ELF-1 (cell line): ENCODE results near the gene CCDC170.

Experiments used
- DNase-seq: peaks from one replicate; pipeline ENCODE4 v3.0.0-alpha.2; 2016; ENCODE audit warnings: low read depth, low spot score

Gene CCDC170

DNA sequence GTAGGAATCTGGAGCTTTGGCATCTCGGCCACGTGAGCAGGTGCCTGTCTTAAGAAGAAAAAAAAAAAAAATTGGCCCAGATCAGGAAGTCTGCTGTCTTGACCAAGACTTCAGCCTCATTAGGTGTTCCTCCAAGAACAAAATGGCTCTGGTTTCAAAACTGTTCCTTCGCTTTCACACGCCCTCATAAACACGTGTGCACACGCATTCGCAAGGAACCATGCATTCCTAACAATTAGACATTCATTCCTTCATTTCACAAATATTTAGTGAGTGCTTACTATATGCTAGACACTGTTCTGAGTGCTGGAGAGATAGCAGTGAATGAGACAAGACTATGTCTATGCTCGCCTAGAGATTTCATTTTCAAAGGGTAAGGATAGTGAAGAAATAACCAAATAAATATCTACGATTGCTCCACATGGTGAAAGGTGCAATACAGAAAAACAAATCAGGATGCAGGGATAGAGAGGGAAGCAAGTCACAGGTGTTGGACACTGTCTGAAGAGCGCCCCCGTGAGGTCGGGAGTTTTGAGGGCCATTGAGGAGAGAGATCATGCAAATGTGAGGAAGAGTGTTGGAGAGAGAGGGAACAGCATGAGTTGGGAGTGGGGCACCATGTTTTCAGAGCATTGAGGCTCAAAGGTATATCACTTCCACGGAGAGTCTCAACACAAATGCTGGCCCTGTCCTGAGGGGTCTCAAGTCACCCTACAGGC, 53.3 kb downstream of the CCDC170 start:
- no peak for DNase-seq

DNA sequence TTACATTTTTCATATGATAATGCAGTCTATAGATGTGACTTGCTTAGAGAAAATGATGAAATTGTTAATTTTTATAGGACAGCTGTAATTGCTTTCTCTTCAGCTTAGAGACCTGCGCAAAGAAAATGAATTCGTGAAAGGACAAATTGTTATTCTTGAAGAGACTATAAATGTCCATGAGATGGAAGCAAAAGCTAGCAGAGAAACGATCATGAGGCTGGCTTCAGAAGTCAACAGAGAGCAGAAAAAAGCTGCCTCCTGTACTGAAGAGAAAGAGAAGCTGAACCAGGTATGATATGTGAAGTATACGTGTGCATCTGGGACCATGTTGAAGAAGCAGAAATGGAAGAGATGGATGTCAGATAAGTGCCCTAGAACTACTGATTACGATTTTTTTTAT, 54.4 kb downstream of the CCDC170 start:
- no peak for DNase-seq

DNA sequence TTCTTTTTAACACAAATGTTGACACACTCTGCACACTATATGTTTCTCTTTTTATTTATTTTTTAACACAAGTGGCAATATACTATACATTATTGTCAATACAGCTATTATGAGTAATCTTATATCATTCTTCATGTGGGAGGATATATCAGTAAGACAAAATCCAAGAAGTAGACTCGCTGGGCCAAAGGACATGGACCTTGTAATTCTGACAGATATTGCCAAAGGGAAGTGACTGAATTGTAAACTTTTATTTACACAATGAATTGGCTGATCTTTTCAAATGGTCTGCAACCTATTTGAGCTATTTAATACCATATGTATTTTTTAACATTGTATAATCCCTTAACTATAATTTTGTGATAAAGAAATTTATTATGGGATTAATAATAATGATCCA, 56.0 kb downstream of the CCDC170 start:
- no peak for DNase-seq

DNA sequence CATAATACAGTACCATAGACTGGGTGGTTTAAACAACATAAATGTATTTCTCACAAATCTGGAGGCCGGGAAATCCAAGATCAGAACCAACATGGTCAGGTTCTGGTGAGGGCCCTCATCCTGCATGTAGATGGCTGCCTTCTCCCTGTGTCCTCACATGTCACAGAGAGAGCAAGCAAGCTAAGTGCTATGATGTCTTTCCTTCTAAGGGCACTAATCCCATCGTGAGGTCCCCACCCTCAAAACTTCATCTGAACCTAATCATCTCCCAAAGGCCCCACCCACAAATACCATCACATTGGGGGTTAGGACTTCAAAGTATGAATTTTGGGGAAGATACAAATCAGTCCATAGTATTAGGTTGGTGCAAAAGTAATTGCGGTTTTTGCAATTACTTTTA, 56.8 kb downstream of the CCDC170 start:
- DNase-seq = no peak

DNA sequence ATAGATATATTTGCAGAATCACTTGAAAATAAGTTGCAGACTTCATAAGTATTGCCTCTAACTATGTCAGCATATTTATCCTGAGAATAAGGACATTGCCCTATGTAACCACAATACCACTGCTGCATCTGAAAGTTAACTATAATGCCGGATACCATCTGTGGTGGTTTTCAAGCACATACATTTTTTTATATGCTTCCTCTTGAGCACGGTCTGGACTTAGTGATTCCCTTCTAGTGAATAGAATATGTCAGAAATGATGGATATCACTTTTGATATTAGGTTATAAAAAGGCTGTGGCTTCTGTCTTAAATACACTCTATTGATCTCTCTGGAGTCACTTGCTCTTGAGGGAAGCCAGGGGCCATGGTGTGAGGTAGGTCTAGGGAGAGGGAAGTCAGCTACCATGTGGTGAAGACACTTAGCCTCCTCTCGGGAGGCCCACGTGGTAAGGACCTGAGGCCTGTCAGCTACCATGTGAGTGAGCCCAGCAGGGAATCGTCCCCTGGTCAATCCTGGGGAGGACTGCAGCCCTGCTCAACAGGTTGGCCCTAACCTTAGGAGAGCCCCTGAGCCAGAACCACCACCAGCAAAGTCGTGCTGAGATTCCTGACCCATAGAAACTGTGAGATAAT, 57.5 kb downstream of the CCDC170 start:
- no peak for DNase-seq

DNA sequence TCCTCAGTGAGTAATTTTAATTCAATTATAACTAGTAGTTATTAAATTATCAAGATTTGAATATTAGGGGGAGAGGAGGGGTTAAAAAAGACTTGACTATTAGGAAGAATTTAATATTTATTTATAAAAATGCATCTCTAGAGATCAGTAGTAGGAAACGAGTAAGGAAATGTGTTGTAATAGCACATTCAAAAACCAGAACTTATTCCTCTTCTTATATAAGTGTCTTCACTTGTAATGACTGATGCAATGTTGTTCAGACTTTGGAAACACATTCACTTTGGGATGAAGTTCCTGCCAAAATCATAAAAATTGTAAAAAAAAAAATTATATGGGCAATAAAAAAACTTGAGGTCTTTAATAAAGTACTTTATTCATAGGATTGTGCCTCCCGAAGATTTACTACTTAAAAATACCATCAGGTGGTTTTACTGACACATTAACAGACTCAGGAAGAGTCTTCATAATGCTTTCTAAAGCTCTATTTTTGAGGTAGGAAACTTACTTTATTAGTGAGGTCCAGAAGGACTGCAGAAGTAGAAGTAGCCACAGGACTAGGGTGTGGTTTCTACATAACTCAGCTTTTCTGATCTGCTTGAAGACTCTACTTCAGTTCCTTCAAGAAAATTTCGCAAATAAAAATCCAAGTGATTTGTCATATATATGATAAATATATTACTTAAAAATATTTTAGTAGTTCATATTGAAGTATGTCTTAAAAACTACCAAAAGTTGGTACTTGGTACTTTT, 59.8 kb downstream of the CCDC170 start:
- DNase-seq = no peak

DNA sequence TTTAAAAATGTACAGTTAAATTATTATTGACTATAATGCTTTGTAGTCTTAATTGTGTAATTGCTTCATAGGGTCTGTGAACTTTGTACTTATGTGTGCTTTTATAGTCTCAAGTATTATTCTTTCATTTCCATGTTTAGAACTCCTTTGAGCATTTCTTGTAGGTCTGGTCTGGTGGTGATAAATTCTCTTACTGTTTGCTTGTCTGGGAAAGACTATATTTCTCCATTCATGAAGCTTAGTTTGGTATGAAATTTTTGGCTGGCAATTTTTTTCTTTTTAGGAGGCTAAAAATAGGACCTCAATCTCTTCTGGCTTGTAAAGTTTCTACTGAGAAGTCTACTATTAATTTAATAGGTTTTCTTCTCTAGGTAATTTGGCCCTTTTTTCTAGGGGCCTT, 67.4 kb downstream of the CCDC170 start:
- no peak for DNase-seq

DNA sequence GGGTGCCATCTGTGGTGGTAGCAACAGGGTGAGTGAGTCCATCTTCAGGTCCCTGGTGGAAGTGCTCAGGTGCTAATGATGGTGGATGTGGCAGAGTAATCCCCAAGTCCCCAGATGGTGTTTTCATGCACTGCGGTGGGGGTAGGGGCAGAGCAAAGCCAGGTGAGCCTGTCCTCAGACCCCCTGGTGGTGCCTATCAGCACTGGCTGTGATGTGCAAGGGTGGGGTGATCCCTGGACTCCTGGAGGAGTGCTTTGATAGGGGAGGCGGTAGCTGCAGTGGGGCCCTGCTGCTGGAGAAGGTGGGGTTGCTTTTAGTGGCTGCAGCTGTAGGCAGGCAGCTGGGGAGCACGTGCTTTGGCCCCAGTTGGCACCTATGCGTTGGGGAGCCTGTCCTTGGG, 70.8 kb downstream of the CCDC170 start:
- no peak for DNase-seq

DNA sequence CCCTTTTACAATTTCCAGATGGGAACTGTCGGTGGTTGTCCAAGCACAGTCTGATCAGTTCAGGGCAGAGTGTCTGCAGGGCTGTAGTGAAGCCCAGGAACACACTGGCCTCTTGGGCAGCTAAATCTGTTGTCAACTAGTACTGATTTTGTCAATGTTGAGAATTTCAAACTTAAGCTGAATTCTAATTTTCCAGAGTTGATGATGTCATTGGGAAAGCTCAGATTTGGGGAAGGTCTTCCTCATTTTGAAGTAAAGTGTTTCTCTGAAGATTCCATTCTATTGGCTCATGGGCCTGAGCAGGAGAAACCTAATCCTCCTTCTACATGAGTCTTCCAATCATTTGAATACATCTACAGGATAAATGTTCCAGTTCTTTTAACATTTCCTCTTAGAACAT, 72.1 kb downstream of the CCDC170 start:
- no peak for DNase-seq

DNA sequence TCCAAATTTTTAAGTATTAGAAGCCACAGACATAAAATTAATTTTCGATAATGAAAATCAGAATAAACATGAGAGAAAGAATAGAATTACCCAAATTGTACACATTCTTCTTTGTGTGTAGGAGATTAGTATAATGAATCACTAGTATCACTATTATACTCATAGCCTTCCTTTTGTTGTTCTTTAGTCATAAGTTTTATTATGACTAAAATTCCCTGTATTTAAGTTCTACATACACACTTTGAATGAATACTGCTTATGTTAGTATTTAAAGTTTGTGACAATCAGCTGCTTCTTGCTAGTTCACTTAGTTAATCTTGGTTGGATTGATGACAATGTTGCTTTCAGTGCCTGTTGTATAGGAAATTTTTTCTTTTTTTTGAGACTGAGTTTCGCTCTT, 72.7 kb downstream of the CCDC170 start:
- DNase-seq = no peak

DNA sequence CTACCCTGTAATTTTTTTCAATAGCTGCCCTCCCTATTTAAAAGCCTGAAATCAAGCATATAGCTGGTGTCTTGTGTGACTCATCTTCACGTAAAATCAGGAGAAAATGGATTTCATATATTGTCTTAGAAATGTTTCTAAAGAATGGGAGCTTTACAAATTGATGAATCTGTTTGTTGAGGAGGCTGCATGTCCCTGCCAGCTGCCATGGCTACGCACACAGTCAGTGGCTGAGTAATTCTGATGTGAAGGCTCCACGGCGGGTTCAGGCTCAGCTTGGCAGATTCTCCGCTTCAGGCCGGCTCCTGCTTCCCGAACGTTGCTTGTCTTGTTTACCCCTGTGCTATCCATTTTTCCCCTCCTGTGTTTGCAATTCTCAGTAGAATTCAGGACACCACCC, 82.8 kb downstream of the CCDC170 start:
- no peak for DNase-seq

DNA sequence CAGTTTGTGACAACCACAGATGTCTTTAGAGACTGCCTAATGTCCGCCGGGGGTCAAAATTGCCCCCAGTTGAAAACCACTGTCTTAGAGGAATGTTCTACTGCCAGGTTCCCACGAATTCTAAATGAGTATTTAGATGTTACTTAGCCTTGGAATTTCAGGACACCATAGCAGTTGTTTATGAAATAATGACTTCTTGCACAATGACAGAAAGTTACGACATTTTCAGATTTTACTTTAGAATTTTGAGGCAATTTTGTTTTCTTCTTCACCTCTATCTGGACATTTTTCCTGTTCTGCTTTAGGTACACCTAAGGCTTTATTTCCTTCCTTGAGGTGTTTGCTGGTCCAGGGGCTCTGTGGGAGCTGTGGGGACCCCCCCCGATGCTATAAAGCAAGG, 83.4 kb downstream of the CCDC170 start:
- no peak for DNase-seq

DNA sequence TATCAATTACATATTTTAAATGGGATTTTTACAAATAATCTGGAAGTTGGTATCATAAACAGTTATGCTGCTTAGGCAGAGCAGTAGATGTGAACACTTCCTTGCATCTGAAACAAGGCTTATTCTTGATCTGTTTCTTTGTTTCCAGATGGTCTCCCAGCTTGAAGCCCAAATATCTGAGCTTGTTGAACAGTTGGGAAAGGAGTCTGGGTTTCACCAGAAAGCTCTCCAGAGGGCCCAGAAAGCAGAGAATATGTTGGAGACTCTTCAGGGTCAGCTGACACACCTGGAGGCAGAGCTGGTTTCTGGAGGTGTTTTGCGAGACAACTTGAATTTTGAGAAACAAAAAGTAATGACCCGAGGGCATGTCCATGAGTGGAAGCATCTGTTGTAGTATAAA, 91.9 kb downstream of the CCDC170 start:
- no peak for DNase-seq

DNA sequence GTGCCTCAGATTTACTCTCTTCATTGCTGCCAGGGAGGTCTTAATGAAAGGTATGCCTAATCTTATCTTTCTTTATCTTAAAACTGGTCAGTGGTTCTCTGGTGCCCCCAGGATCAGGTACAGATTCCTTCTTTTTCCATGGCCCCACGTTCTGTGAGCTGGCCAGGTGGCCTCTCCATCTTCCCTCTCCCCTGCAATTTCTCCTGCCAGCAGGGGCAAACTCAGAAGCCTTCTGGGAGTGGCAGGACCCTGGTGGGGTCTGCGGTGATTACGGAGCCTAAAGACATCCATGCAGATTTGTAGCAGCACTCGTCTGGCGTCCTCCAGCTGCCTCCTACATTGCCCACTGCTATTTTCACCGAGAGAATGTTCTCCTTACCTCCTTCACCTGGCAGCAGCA, 95.8 kb downstream of the CCDC170 start:
- DNase-seq = peak; percentile 8

DNA sequence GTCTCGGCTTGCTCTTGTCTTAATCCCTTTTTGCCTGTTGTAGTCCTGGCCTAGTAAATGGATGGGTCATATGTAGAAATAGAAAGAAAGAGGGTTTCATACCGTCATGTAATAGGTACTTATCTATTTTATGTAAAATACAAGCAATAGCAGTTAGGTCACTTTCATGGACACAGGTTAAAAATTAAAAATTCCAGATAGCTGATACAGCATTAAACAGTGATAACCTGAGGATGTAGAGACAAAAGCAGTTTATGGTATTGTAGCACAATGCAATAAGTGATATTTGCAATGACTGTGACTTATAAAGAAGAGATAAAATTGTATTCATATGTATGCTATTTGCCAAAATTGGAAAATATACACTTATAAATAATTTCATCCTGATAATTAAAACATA, 96.9 kb downstream of the CCDC170 start:
- no peak for DNase-seq

DNA sequence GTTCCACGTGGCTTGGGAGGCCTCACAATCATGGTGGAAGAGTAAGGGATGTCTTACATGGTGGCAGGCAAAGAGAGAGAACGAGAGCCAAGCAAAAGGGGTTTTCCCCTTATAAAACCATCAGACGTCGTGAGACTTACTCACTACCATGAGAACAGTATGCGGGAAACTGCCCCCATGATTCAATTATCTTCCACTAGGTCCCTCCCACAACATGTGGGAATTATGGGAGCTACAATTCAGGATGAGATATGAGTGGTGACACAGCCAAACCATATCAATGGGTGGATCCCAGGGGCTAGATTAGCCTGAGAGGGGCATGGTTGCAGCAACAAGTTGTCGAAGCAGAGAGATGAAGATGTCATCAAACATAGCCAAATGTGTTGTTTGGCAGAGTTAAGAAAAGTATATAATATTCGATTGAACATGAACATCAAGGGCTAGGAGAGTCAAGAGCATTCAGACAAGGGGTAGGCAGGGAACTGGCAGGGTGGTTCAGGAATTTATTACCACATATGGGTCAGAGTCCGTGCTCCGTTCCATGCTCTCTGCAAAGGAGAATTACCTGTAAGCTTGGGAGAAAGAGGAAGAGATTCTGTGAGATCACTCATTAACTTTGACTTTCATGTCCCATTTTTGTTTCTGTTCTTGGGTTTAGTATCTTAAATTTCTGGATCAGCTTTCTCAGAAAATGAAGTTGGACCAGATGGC, 98.8 kb downstream of the CCDC170 start:
- DNase-seq = no peak

DNA sequence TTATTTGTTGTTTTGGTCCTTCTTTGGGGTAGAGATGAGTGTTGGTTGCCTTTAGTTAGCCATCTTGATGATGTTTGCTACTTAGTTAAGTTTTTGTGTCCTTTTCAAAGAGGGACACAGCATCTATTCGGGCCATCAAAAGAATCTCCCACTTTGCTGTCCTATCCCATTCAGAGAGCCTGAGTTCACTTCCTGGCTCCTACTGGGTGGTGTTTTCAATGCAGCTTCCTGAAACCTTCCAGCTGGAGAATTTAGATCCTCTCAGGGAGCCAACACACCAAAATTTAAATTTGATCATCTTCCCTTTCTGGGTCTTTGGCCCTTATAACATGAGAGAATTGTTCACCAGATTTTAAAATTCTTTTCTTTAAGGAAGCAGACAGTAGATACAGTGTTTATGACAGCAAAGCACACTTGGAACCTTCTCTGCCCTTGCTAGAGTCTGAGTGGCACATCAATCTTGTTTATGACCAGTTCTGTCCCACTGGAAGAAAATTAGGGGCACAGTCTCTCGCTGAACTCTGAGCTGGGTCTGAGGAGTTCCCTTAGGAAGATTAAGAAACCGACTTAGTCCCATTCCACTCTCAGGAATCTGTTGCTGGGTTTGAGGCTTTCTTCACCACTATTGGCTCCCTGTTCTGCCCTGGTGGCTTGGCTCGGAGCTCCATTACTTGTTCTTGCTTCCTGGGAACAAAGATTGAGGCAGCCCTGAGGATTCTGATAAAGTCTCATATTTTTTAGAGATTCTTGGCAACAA, 115.5 kb downstream of the CCDC170 start:
- no peak for DNase-seq

DNA sequence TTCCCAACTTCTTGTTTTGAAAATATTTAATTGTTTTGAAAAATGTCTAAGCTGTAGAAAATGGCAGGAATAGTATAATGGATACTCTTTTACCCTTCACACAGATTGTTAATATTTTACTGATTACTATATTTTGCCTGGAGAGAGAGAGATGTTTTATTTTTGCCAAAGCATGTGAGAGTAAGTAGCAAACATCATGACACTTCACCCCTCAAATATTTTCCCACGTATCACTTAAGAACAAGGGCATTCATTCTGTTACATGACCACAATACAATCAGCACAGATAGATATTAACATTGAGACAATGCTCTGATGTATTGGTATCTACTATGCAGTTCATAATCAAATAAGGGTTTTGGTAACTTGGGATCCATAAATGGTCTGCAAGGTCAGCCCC, 116.5 kb downstream of the CCDC170 start:
- DNase-seq = no peak

DNA sequence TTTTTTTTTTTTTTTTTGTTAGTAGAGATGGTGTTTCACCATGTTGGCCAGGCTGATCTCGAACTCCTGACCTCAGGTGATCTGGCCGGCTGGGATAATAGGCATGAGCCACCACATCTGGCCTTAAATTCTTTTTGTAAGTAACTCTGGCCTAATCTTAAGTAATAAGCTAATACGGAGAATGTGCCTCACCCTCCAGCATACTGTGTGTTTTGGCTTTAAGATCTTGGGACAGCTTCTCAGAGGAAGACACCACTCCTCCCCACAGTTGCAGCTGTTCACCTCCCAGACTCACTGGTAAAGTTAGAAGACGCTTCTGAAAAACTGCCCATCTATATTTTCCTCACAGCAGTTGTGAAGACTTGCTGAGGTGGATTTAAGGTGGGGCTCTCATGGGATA, 120.8 kb downstream of the CCDC170 start:
- DNase-seq = no peak

DNA sequence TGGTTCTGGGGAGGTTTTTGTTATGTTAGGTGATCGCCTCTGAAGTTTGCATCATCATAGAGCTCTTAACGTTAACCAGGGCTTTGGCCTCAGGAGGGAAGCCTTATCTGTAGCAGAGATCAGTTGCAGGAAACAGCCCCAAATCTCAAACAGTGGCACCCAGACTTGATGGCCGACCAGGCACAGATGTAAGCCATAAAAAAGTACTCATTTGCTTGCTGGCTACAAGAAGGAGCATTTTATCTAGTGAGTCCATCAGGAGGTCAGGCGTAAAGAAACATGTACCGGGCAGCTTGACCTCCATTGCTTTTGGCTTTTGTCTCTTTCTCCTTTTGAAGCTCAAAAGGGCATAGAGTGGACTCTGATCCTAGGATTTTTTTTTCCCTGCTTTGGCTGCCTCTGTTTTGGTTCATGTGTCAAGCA, 122.3 kb downstream of the CCDC170 start:
- peak; percentile 90 for DNase-seq

DNA sequence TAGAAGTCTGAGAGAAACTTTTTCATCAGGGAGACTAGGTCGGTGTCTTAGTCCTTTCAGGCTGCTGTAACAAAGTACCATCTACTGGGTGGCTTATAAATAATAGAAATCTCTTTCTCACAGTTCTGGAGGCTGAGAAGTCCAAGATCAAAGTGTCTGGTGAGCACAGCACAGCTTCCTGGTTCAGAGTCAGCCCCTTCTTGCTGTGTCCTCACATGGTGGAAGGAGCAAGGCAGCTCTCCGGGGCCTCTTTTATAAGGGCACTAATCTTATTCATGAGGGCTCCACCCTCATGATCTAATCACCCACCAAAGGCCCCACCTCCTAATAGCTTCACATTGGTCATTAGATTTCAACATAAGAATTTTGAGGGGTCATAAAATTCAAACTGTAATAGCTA, 122.8 kb downstream of the CCDC170 start:
- DNase-seq = no peak

DNA sequence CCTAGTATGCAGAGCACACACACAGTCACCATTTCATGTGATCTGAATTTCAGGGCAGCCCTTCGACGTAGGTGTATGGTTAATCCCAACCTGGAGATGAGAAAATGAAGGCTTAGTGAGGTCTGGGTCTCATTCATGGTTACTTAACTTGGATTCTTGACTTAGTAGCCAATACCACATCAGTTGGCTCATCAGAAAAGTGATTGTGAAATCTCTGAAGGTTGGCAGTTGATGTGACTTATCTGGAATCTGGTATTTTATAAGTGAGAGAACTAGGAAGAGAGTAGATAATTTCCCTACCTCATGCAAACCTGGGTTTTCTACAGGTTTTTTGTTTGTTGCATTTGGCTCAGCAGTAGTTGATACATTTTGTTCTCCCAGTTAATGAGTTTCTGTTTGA, 123.7 kb downstream of the CCDC170 start:
- DNase-seq = no peak
